HepG2 (cell line): ENCODE data around the gene PDK1. TPM values are rescaled to one million over a fixed set of nuclear protein-coding genes. Genes with fewer than 3 reads are reported as not detected.

Experiments used
- ATAC-seq: fragments of 200-7000 bp; cut with Tn5 transposase; 3 replicates; pipeline ENCODE4 v1.9.1; 2020; ENCODE audit warnings: mild to moderate bottlenecking, moderate library complexity
- BruUV-seq: library from RNA; stranded (reverse); fragments of 400-500 nt; replicated peaks from 2 replicates; lab custom pipeline; 2021; lab: Mats Ljungman, UMichigan
- CTCF ChIA-PET: fragments of 300-600 bp; formaldehyde crosslinking; extraction: SDS; loops from one replicate; lab custom pipeline; 2021; ENCODE audit warnings: low total read pairs, inconsistent platforms, low intra/inter-chr PET ratio; lab: Yijun Ruan, JAX
- POLR2A ChIA-PET: fragments of 350-600 bp; sonication (Branson Sonifier 250); formaldehyde crosslinking; loops from one replicate; lab custom pipeline; 2020; ENCODE audit warnings: antibody characterized with exemption, inconsistent platforms; lab: Yijun Ruan, JAX
- DNase-seq: peaks from one replicate; pipeline ENCODE4 v3.0.0-alpha.2; 2015; ENCODE audit warnings: low spot score
- FAIRE-seq: peaks from 3 replicates; lab custom pipeline; 2011; peaks lifted over from hg19 to GRCh38; lab: Jason Lieb, UNC
- H2AFZ ChIP-seq: one replicate; pipeline ENCODE4 v1.6.1; 2011; ENCODE audit warnings: low read length, inconsistent platforms
- H3K27ac ChIP-seq: fragments of 300-600 bp; 3 replicates; pipeline ENCODE4 v1.8.0; 2011; ENCODE audit warnings: mixed run types, mild to moderate bottlenecking, mixed read lengths, low read length, inconsistent platforms; ENCODE audit not compliant: insufficient read depth; ENCODE audit errors: extremely low read length
- H3K27me3 ChIP-seq, 2 experiments: fragments of 200-600 bp in 1 of 2; 2 replicates in 1 of 2; 3 replicates in 1 of 2; pipeline versions ENCODE4 v1.6.0 to v1.8.0; 2011; ENCODE audit warnings: low read length in 2 of 2, mild to moderate bottlenecking in 2 of 2, moderate library complexity in 2 of 2, inconsistent platforms in 1 of 2; ENCODE audit not compliant: insufficient read depth in 2 of 2, control insufficient read depth in 1 of 2
- H3K36me3 ChIP-seq, 2 experiments: fragments of 200-600 bp in 1 of 2; replicated peaks in 1 of 2; 2 replicates in 1 of 2; 3 replicates in 1 of 2; pipeline versions ENCODE4 v1.5.1 to v1.8.0; 2011; ENCODE audit warnings: low read length in 2 of 2, inconsistent platforms in 1 of 2; ENCODE audit not compliant: insufficient read depth in 2 of 2, control insufficient read depth in 1 of 2
- H3K4me1 ChIP-seq: 2 replicates; pipeline ENCODE4 v1.5.1; 2012; ENCODE audit warnings: low read length, inconsistent platforms; ENCODE audit not compliant: insufficient read depth
- H3K4me2 ChIP-seq: 2 replicates; pipeline ENCODE4 v1.6.0; 2011; ENCODE audit warnings: low read depth, low read length, inconsistent platforms
- H3K4me3 ChIP-seq, 3 experiments: fragments of 200-600 bp in 1 of 3; sonication (generic), shearing (Covaris generic) in 1 of 3; replicated peaks in 1 of 3; 2 replicates each; pipeline ENCODE4 v1.5.1; 2011 to 2016; ENCODE audit warnings: low read length in 3 of 3, inconsistent platforms in 2 of 3, low read depth in 2 of 3, mild to moderate bottlenecking in 2 of 3, control low read depth in 1 of 3, mixed read lengths in 1 of 3; ENCODE audit not compliant: insufficient read depth in 1 of 3
- H3K79me2 ChIP-seq: one replicate; pipeline ENCODE4 v1.6.1; 2011; ENCODE audit warnings: low read length, inconsistent platforms; ENCODE audit not compliant: insufficient read depth
- H3K9ac ChIP-seq: 2 replicates; pipeline ENCODE4 v1.6.0; 2011; ENCODE audit warnings: mild to moderate bottlenecking, low read depth, low read length, inconsistent platforms; ENCODE audit not compliant: insufficient read depth
- H3K9me3 ChIP-seq: 2 replicates; pipeline ENCODE4 v1.5.1; 2012; ENCODE audit warnings: mild to moderate bottlenecking, low read length
- H4K20me1 ChIP-seq: 2 replicates; pipeline ENCODE4 v1.6.0; 2011; ENCODE audit warnings: inconsistent platforms, mild to moderate bottlenecking, low read length, moderate library complexity; ENCODE audit not compliant: insufficient read depth
- EHMT2 ChIP-seq: fragments of 200-600 bp; sonication (generic); IDR thresholded peaks from 2 replicates; pipeline ENCODE4 v1.7.0; 2017; ENCODE audit warnings: antibody characterized with exemption, low read depth, low read length, borderline replicate concordance
- KLF12 ChIP-seq: sonication (generic); formaldehyde crosslinking; IDR thresholded peaks from 2 replicates; pipeline ENCODE4 v1.4.0; 2020; ENCODE audit warnings: missing genetic modification reagents, borderline replicate concordance
- NAIF1 ChIP-seq: sonication (generic); formaldehyde crosslinking; IDR thresholded peaks from 2 replicates; pipeline ENCODE4 v1.5.0; 2020; ENCODE audit warnings: mild to moderate bottlenecking, missing genetic modification reagents, borderline replicate concordance
- TCF7L2 ChIP-seq: IDR thresholded peaks from 2 replicates; pipeline ENCODE4 v1.6.1; 2011; ENCODE audit warnings: mild to moderate bottlenecking, low read depth, low read length, moderate library complexity
- ZNF12 ChIP-seq: sonication (generic); formaldehyde crosslinking; IDR thresholded peaks from 2 replicates; pipeline ENCODE4 v1.5.0; 2020; ENCODE audit warnings: missing genetic modification reagents
- ZNF543 ChIP-seq: sonication (generic); formaldehyde crosslinking; IDR thresholded peaks from 2 replicates; pipeline ENCODE4 v1.4.0; 2020; ENCODE audit warnings: mild to moderate bottlenecking, missing genetic modification reagents
- ZNF605 ChIP-seq: sonication (generic); formaldehyde crosslinking; IDR thresholded peaks from 2 replicates; pipeline ENCODE4 v1.8.0; 2022; ENCODE audit warnings: mild to moderate bottlenecking, missing genetic modification reagents
- WGBS: methylation state at CpG from one replicate; pipeline ENCODE4 v1.1.6; 2017; ENCODE audit warnings: low lambda C conversion rate; 5-methylcytosine and 5-hydroxymethylcytosine counted together
- in situ Hi-C: cut with HindIII; loops from 2 replicates; pipeline ENCODE4 v1.10.0; 2017; ENCODE audit warnings: low pct_unique_long_range_greater_than_20kb; ENCODE audit not compliant: extremely low pct_ligation_motif_present
- intact Hi-C: fragments of 100-400 bp; cut with micrococcal nuclease; formaldehyde crosslinking; loops from one replicate; pipeline ENCODE4 v1.10.0; 2022; ENCODE audit not compliant: unreplicated experiment
- polyA plus RNA-seq, 8 experiments: library from polyadenylated mRNA; depleted of rRNA in 3 of 8; stranded (reverse) in 7 of 8; unstranded in 1 of 8; fragments of >200 nt; fragmentation: Illumina TruSeq in 4 of 8; extraction: Trizol in 4 of 8; gene quantifications; 2 replicates each; pipeline versions ENCODE4 v1.2.1 to v1.2.3, GENCODE V29; 2011 to 2016; ENCODE audit warnings: low read depth in 4 of 8, missing spikeins in 1 of 8, mixed read lengths in 1 of 8; ENCODE audit not compliant: insufficient read depth in 1 of 8
- total RNA-seq, 5 experiments: library from RNA; depleted of rRNA; stranded (reverse); fragments of >200 nt; fragmentation: Illumina TruSeq; extraction: Trizol; gene quantifications; 2 replicates each; pipeline ENCODE4 v1.2.3, GENCODE V29; 2016; ENCODE audit warnings: low read depth in 1 of 5
- TF ChIP-seq, protein P1 (sequence below): sonication (generic); formaldehyde crosslinking; IDR thresholded peaks from 2 replicates; pipeline ENCODE4 v1.4.0; 2020; ENCODE audit warnings: missing genetic modification reagents, borderline replicate concordance
- TF ChIP-seq, protein P2 (sequence below): sonication (generic); formaldehyde crosslinking; IDR thresholded peaks from 2 replicates; pipeline ENCODE4 v1.5.0; 2020; ENCODE audit warnings: missing genetic modification reagents, mild to moderate bottlenecking, borderline replicate concordance
- TF ChIP-seq, protein P3 (sequence below): sonication (generic); formaldehyde crosslinking; IDR thresholded peaks from 2 replicates; pipeline ENCODE4 v1.4.0; 2020; ENCODE audit warnings: missing genetic modification reagents, mild to moderate bottlenecking, borderline replicate concordance
- TF ChIP-seq, protein P4 (sequence below): sonication (generic); formaldehyde crosslinking; IDR thresholded peaks from 2 replicates; pipeline ENCODE4 v1.4.0; 2020; ENCODE audit warnings: missing genetic modification reagents, borderline replicate concordance

PDK1 gene
- total and polyA plus RNA-seq, 2 of the 13 experiments (the other 11 are each of a cell fraction or from before 2014, with no cell fraction given), result 11.9 to 96.9 TPM

DNA sequence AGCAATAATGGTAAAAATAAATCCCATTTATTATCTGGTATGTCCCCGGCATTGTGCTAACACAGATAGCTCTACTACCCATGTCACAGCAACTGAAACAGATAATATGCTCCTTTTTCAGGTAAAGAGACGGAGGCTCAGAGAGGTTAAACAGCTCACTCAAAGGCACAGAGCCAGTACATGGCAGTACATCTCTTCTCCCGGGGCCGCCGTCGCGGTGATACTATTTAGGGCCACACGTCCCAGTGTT, 693 bp upstream of the PDK1 start:
- H3K9ac ChIP-seq, result peak overlapping the region; percentile 77
- peaks cover 3 to 11% of the 10 kb centered on the region in 2 experiments for H3K36me3 ChIP-seq
- FAIRE-seq, result no peak
- TSS peak; percentile 84 for BruUV-seq
- peak overlapping the region; percentile 77 for H3K27ac ChIP-seq
- H4K20me1 ChIP-seq, result peaks cover 27% of the 10 kb centered on the region
- peak overlapping the region; percentile 82 to 96 (median 86) for H3K4me3 ChIP-seq
- WGBS, result 4% methylated on average over 8 of the region's 8 CpGs
- H3K9me3 ChIP-seq, result no peaks in the 10 kb centered on the region
- H3K4me2 ChIP-seq, result peak overlapping the region; percentile 98
- ChIA-PET CTCF (no interaction called here), POLR2A (interaction anchor here (0.8 to 1.0 kb wide), 4 partner anchors 74 to 1626 kb away, joined by 3 to 5 read pairs (median 4); partner anchors contain the start of genes GORASP2 and ITGA6)
- in situ Hi-C loops (no loop called here), intact Hi-C loops (loop anchor here (5.0 kb wide), 2 partner anchors 73 to 128 kb away; partner anchors contain the start of gene ITGA6)
- peaks cover 41% of the 10 kb centered on the region for H3K4me1 ChIP-seq
- no peak for DNase-seq
- no peaks in the 10 kb centered on the region; a peak in 1 of 5 replicates for H3K27me3 ChIP-seq
- H2AFZ ChIP-seq, result peak overlapping the region; percentile 59
- no peak for ATAC-seq
- peaks cover 42% of the 10 kb centered on the region for H3K79me2 ChIP-seq
- TF ChIP-seq NAIF1 (CRISPR knock-in tag), result no peak
- TF ChIP-seq, protein P1, sequence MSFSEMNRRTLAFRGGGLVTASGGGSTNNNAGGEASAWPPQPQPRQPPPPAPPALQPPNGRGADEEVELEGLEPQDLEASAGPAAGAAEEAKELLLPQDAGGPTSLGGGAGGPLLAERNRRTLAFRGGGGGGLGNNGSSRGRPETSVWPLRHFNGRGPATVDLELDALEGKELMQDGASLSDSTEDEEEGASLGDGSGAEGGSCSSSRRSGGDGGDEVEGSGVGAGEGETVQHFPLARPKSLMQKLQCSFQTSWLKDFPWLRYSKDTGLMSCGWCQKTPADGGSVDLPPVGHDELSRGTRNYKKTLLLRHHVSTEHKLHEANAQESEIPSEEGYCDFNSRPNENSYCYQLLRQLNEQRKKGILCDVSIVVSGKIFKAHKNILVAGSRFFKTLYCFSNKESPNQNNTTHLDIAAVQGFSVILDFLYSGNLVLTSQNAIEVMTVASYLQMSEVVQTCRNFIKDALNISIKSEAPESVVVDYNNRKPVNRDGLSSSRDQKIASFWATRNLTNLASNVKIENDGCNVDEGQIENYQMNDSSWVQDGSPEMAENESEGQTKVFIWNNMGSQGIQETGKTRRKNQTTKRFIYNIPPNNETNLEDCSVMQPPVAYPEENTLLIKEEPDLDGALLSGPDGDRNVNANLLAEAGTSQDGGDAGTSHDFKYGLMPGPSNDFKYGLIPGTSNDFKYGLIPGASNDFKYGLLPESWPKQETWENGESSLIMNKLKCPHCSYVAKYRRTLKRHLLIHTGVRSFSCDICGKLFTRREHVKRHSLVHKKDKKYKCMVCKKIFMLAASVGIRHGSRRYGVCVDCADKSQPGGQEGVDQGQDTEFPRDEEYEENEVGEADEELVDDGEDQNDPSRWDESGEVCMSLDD, result 0 out of 2 replicates have a peak, but pooled peaks have one; percentile 69
- no peak for TF ChIP-seq ZNF605 (CRISPR knock-in tag)
- no peak for TF ChIP-seq ZNF12 (CRISPR knock-in tag)
- TF ChIP-seq, protein P2, sequence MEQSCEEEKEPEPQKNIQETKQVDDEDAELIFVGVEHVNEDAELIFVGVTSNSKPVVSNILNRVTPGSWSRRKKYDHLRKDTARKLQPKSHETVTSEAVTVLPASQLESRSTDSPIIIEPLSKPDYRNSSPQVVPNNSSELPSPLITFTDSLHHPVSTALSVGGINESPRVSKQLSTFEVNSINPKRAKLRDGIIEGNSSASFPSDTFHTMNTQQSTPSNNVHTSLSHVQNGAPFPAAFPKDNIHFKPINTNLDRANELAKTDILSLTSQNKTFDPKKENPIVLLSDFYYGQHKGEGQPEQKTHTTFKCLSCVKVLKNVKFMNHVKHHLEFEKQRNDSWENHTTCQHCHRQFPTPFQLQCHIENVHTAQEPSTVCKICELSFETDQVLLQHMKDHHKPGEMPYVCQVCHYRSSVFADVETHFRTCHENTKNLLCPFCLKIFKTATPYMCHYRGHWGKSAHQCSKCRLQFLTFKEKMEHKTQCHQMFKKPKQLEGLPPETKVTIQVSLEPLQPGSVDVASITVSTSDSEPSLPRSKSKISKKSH, result no peak
- TF ChIP-seq, protein P3, sequence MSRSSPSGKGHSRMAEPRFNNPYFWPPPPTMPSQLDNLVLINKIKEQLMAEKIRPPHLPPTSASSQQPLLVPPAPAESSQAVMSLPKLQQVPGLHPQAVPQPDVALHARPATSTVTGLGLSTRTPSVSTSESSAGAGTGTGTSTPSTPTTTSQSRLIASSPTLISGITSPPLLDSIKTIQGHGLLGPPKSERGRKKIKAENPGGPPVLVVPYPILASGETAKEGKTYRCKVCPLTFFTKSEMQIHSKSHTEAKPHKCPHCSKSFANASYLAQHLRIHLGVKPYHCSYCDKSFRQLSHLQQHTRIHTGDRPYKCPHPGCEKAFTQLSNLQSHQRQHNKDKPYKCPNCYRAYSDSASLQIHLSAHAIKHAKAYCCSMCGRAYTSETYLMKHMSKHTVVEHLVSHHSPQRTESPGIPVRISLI, result peak; percentile 41; the same call in 1 of the 2 replicates
- no peak for TF ChIP-seq EHMT2
- TF ChIP-seq TCF7L2, result no peak
- peak; percentile 57; the same call in 1 of the 2 replicates for TF ChIP-seq KLF12
- TF ChIP-seq ZNF543 (CRISPR knock-in tag), result no peak
- TF ChIP-seq, protein P4, sequence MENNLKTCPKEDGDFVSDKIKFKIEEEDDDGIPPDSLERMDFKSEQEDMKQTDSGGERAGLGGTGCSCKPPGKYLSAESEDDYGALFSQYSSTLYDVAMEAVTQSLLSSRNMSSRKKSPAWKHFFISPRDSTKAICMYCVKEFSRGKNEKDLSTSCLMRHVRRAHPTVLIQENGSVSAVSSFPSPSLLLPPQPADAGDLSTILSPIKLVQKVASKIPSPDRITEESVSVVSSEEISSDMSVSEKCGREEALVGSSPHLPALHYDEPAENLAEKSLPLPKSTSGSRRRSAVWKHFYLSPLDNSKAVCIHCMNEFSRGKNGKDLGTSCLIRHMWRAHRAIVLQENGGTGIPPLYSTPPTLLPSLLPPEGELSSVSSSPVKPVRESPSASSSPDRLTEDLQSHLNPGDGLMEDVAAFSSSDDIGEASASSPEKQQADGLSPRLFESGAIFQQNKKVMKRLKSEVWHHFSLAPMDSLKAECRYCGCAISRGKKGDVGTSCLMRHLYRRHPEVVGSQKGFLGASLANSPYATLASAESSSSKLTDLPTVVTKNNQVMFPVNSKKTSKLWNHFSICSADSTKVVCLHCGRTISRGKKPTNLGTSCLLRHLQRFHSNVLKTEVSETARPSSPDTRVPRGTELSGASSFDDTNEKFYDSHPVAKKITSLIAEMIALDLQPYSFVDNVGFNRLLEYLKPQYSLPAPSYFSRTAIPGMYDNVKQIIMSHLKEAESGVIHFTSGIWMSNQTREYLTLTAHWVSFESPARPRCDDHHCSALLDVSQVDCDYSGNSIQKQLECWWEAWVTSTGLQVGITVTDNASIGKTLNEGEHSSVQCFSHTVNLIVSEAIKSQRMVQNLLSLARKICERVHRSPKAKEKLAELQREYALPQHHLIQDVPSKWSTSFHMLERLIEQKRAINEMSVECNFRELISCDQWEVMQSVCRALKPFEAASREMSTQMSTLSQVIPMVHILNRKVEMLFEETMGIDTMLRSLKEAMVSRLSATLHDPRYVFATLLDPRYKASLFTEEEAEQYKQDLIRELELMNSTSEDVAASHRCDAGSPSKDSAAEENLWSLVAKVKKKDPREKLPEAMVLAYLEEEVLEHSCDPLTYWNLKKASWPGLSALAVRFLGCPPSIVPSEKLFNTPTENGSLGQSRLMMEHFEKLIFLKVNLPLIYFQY, result 0 out of 2 replicates have a peak, but pooled peaks have one; percentile 14
